ENCODE results near the gene SPTA1.

Gene SPTA1

GRCh38 chr1:158686111-158687009 is at the start of gene SPTA1:
Gene SPTA1 (minus strand): TSS chr1:158686715. CDS start chr1:158686517, 198 bp downstream.
- no peak for DNase-seq (ENCODE audit: low read depth, low spot score)
- H3K36me3 ChIP-seq (ENCODE audit: insufficient read depth, low read length), result no peaks in the 10 kb centered on the region
- no peak for TF ChIP-seq POLR2AphosphoS5 (IDR thresholded peaks at IDR 0.05; ENCODE audit: borderline replicate concordance, low read depth, low read length)
- H3K9ac ChIP-seq (ENCODE audit: insufficient read length), result no peak within 1 kb of the TSS
- H3K27ac ChIP-seq, result no peak within 1 kb of the TSS
- H3K9me3 ChIP-seq (ENCODE audit: low read depth, low read length), result no peaks in the 10 kb centered on the region
- no peak within 1 kb of the TSS for H3K4me3 ChIP-seq

GRCh38 chr1:158735848-158736247 is 49.3 kb upstream of the SPTA1 start:
- no peaks in the 10 kb centered on the region for H3K9me3 ChIP-seq (ENCODE audit: low read depth, low read length)
- H3K4me3 ChIP-seq, result no peak overlapping the region
- no peak for DNase-seq (ENCODE audit: low read depth, low spot score)
- no peak overlapping the region for H3K9ac ChIP-seq (ENCODE audit: insufficient read length)
- no peaks in the 10 kb centered on the region for H3K36me3 ChIP-seq (ENCODE audit: insufficient read depth, low read length)
- no peak overlapping the region for H3K27ac ChIP-seq
- TF ChIP-seq EZH2 (IDR thresholded peaks at IDR 0.05) (no peak), FOXP2 (optimal IDR thresholded peaks at IDR 0.05; ENCODE audit: control extremely low read depth, extremely low read length, insufficient read depth) (no peak), POLR2AphosphoS5 (IDR thresholded peaks at IDR 0.05; ENCODE audit: borderline replicate concordance, low read depth, low read length) (no peak)

GRCh38 chr1:158732524-158732923 is 46.0 kb upstream of the SPTA1 start:
- TF ChIP-seq FOXP2 (optimal IDR thresholded peaks at IDR 0.05; ENCODE audit: control extremely low read depth, extremely low read length, insufficient read depth) (no peak), EZH2 (IDR thresholded peaks at IDR 0.05) (no peak), POLR2AphosphoS5 (IDR thresholded peaks at IDR 0.05; ENCODE audit: borderline replicate concordance, low read depth, low read length) (no peak)

GRCh38 chr1:158731707-158732106 is 45.2 kb upstream of the SPTA1 start:
- Histone ChIP-seq H3K27ac (no peak overlapping the region), H3K36me3 (ENCODE audit: insufficient read depth, low read length) (no peaks in the 10 kb centered on the region), H3K9me3 (ENCODE audit: low read depth, low read length) (no peaks in the 10 kb centered on the region), H3K4me3 (no peak overlapping the region), H3K9ac (ENCODE audit: insufficient read length) (no peak overlapping the region)
- DNase-seq (ENCODE audit: low read depth, low spot score), result no peak
- TF ChIP-seq FOXP2 (optimal IDR thresholded peaks at IDR 0.05; ENCODE audit: control extremely low read depth, extremely low read length, insufficient read depth) (no peak), EZH2 (IDR thresholded peaks at IDR 0.05) (no peak), POLR2AphosphoS5 (IDR thresholded peaks at IDR 0.05; ENCODE audit: borderline replicate concordance, low read depth, low read length) (no peak)

More at GRCh38 chr1:158732524-158732923, 46.0 kb upstream of the SPTA1 start:
- Histone ChIP-seq H3K36me3 (ENCODE audit: insufficient read depth, low read length) (no peaks in the 10 kb centered on the region), H3K9ac (ENCODE audit: insufficient read length) (no peak overlapping the region), H3K4me3 (no peak overlapping the region), H3K9me3 (ENCODE audit: low read depth, low read length) (no peaks in the 10 kb centered on the region), H3K27ac (no peak overlapping the region)
- DNase-seq (ENCODE audit: low read depth, low spot score), result no peak

DNA sequence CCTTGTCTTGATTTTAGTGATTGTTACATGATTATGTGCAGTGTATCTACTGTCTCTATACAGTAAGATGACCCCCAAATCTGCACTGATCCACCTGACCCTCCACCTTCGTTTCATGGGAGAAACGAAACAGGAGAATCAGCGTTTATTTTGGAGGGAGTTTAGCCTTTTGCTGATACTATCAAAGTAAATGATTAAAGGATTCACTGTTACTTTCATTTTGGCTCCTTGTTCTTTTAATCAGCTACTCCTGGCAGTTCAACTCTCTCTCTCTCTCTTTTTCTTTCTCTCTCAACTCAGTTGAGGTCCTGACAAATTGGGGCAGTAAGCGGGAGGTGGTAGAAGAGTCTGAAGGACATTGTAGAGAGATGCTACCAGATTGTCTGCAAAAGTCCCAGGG is 43.9 kb upstream of the SPTA1 start:
- H3K36me3 ChIP-seq (ENCODE audit: insufficient read depth, low read length), result no peaks in the 10 kb centered on the region
- H3K27ac ChIP-seq, result no peak overlapping the region
- H3K9ac ChIP-seq (ENCODE audit: insufficient read length), result no peak overlapping the region
- TF ChIP-seq POLR2AphosphoS5 (IDR thresholded peaks at IDR 0.05; ENCODE audit: borderline replicate concordance, low read depth, low read length), result no peak
- TF ChIP-seq EZH2 (IDR thresholded peaks at IDR 0.05), result no peak
- TF ChIP-seq FOXP2 (optimal IDR thresholded peaks at IDR 0.05; ENCODE audit: control extremely low read depth, extremely low read length, insufficient read depth), result no peak
- no peaks in the 10 kb centered on the region for H3K9me3 ChIP-seq (ENCODE audit: low read depth, low read length)
- DNase-seq (ENCODE audit: low read depth, low spot score), result no peak
- H3K4me3 ChIP-seq, result no peak overlapping the region

GRCh38 chr1:158728510-158729225 is 42.2 kb upstream of the SPTA1 start:
- H3K36me3 ChIP-seq (ENCODE audit: insufficient read depth, low read length), result no peaks in the 10 kb centered on the region
- H3K27ac ChIP-seq, result no peak overlapping the region
- no peaks in the 10 kb centered on the region for H3K9me3 ChIP-seq (ENCODE audit: low read depth, low read length)
- H3K4me3 ChIP-seq, result no peak overlapping the region
- TF ChIP-seq FOXP2 (optimal IDR thresholded peaks at IDR 0.05; ENCODE audit: control extremely low read depth, extremely low read length, insufficient read depth) (no peak), POLR2AphosphoS5 (IDR thresholded peaks at IDR 0.05; ENCODE audit: borderline replicate concordance, low read depth, low read length) (no peak), EZH2 (IDR thresholded peaks at IDR 0.05) (no peak)
- H3K9ac ChIP-seq (ENCODE audit: insufficient read length), result no peak overlapping the region
- DNase-seq (ENCODE audit: low read depth, low spot score), result no peak

DNA sequence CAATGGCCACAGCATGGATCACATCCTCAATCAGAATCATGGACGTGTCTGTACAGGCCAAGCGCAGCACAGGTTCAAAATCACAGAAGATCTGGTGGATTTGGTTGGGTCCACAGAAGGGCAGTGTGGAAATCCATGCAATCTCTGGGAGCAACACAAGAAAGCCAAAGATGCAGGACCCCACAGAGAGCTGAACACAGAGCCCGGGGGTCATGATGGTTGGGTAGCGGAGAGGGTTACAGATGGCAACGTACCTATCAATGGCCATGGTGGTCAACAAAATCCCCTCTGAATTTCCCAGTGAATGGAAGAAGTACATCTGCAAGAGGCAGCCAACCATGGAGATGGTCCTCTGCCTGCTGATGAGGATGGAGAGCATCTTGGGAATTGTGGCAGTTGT is 37.9 kb upstream of the SPTA1 start:
- H3K9me3 ChIP-seq (ENCODE audit: low read depth, low read length), result no peaks in the 10 kb centered on the region
- H3K36me3 ChIP-seq (ENCODE audit: insufficient read depth, low read length), result no peaks in the 10 kb centered on the region
- no peak for DNase-seq (ENCODE audit: low read depth, low spot score)
- no peak overlapping the region for H3K4me3 ChIP-seq
- no peak overlapping the region for H3K9ac ChIP-seq (ENCODE audit: insufficient read length)
- TF ChIP-seq EZH2 (IDR thresholded peaks at IDR 0.05), result no peak
- no peak for TF ChIP-seq FOXP2 (optimal IDR thresholded peaks at IDR 0.05; ENCODE audit: control extremely low read depth, extremely low read length, insufficient read depth)
- TF ChIP-seq POLR2AphosphoS5 (IDR thresholded peaks at IDR 0.05; ENCODE audit: borderline replicate concordance, low read depth, low read length), result no peak
- no peak overlapping the region for H3K27ac ChIP-seq

DNA sequence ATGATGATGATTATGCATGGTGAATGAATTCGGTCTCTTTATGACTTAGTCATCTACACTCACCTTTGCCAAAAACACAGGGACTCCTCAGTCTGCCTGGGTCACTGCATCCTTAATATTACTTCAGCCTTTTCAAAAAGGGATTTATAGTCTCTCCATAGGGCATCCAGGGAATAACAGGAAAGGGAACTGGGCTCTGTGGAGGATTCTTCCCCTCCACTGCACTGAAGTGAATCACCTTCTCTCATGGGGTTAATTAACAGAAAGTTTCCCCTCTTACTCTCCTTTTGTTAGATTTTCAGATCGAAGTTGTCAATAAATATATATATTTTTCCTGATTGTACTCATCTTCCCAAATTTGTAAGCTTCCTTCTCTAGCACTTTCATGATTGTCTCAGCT is 34.1 kb upstream of the SPTA1 start, which contains the start of gene OR6K3:
Gene OR6K3, minus strand, starts transcription at position 101 of the 400 bp plus-strand sequence. CDS start 2,605 bp downstream, outside the sequence.
- DNase-seq (ENCODE audit: low read depth, low spot score), result no peak
- TF ChIP-seq POLR2AphosphoS5 (IDR thresholded peaks at IDR 0.05; ENCODE audit: borderline replicate concordance, low read depth, low read length), result no peak
- no peak for TF ChIP-seq EZH2 (IDR thresholded peaks at IDR 0.05)
- no peak for TF ChIP-seq FOXP2 (optimal IDR thresholded peaks at IDR 0.05; ENCODE audit: control extremely low read depth, extremely low read length, insufficient read depth)
- Histone ChIP-seq H3K4me3 (no peak within 1 kb of the TSS), H3K27ac (no peak within 1 kb of the TSS), H3K9ac (ENCODE audit: insufficient read length) (no peak within 1 kb of the TSS), H3K9me3 (ENCODE audit: low read depth, low read length) (no peaks in the 10 kb centered on the region), H3K36me3 (ENCODE audit: insufficient read depth, low read length) (no peaks in the 10 kb centered on the region)

Data from SK-N-MC (cell line).